ENCODE measurements around the gene MRPL53. TPM values are rescaled to one million over a fixed set of nuclear protein-coding genes. Genes with fewer than 3 reads are reported as not detected.

MRPL53 gene
- total and polyA plus RNA-seq, 9 of the 15 experiments (the other 6 are each of a cell fraction or from before 2014, with no cell fraction given) = 11.5 to 87.9 (median 41.1) TPM

- TF ChIP-seq KDM4B (IDR thresholded peaks at IDR 0.05; ENCODE audit: borderline replicate concordance in 2 of 2, low read depth in 1 of 2) (no peak), L3MBTL2 (IDR thresholded peaks at IDR 0.05) (peak; percentile 71; the same call in 1 of the 2 replicates), ZBTB11 (CRISPR knock-in tag; IDR thresholded peaks at IDR 0.05) (peak in 1 of 3 experiments; percentile 13; a peak in 1 of 6 replicates), U2AF2 (optimal IDR thresholded peaks at IDR 0.05; ENCODE audit: low read depth, low read length) (no peak), CHCHD3 (CRISPR knock-in tag; IDR thresholded peaks at IDR 0.05) (no peak), MYNN (IDR thresholded peaks at IDR 0.05) (no peak), MYNN (CRISPR knock-in tag; IDR thresholded peaks at IDR 0.05) (no peak), MGA (IDR thresholded peaks at IDR 0.05) (no peak; the same call in 1 of the 2 replicates), TAF1 (IDR thresholded peaks at IDR 0.05; ENCODE audit: control insufficient read depth, extremely low read depth, insufficient read depth, low read length, severe bottlenecking) (peak; percentile 7), ZFX (CRISPR knock-in tag; IDR thresholded peaks at IDR 0.05) (peak; percentile 67; the same call in 1 of the 2 replicates)
Measured at GRCh38 chr2:74503506-74504475, 31.3 kb upstream of the MRPL53 start (continued).
